NCI-H1436 (cell line): ENCODE results near the gene CEP112.

Experiments used
- DNase-seq: peaks from one replicate; lab custom pipeline; 2025; lab: John Stamatoyannopoulos, UW

Gene CEP112

GRCh38 chr17:65637786-65638185, 554.1 kb downstream of the CEP112 start:
- DNase-seq, result no peak

- DNase-seq, result no peak
Measured at GRCh38 chr17:65634533-65634932, 557.4 kb downstream of the CEP112 start.

GRCh38 chr17:65633988-65634387, 557.9 kb downstream of the CEP112 start:
- DNase-seq, result no peak

- no peak for DNase-seq
Measured at GRCh38 chr17:65633146-65633881, 558.6 kb downstream of the CEP112 start.

- DNase-seq, result no peak
Measured at GRCh38 chr17:65630502-65630901, 561.4 kb downstream of the CEP112 start.

GRCh38 chr17:65629234-65629690, 562.7 kb downstream of the CEP112 start:
- DNase-seq, result peak; percentile 12

GRCh38 chr17:65628644-65629036, 563.3 kb downstream of the CEP112 start:
- DNase-seq, result no peak

GRCh38 chr17:65627891-65628643, 563.9 kb downstream of the CEP112 start:
- peak; percentile 47 for DNase-seq

GRCh38 chr17:65627108-65627507, 564.8 kb downstream of the CEP112 start:
- no peak for DNase-seq

- no peak for DNase-seq
Measured at GRCh38 chr17:65626451-65626850, 565.5 kb downstream of the CEP112 start.

GRCh38 chr17:65618516-65618915, 573.4 kb downstream of the CEP112 start:
- DNase-seq, result no peak

- DNase-seq, result no peak
Measured at GRCh38 chr17:65617496-65617895, 574.4 kb downstream of the CEP112 start.

- no peak for DNase-seq
Measured at GRCh38 chr17:65609749-65610148, 582.2 kb downstream of the CEP112 start.

- DNase-seq, result no peak
Measured at GRCh38 chr17:65609286-65609685, 582.6 kb downstream of the CEP112 start.

GRCh38 chr17:65604070-65604469, 587.9 kb downstream of the CEP112 start:
- no peak for DNase-seq

GRCh38 chr17:65601881-65602280, 590.1 kb downstream of the CEP112 start:
- no peak for DNase-seq

- no peak for DNase-seq
Measured at GRCh38 chr17:65601145-65601544, 590.8 kb downstream of the CEP112 start.

GRCh38 chr17:65600518-65600917, 591.4 kb downstream of the CEP112 start:
- no peak for DNase-seq

GRCh38 chr17:65599650-65600049, 592.3 kb downstream of the CEP112 start:
- no peak for DNase-seq

- DNase-seq, result no peak
Measured at GRCh38 chr17:65598746-65599145, 593.2 kb downstream of the CEP112 start.

GRCh38 chr17:65595071-65595656, 596.8 kb downstream of the CEP112 start:
- no peak for DNase-seq

GRCh38 chr17:65593855-65594845, 597.8 kb downstream of the CEP112 start:
- DNase-seq, result no peak
